Activated CD4-positive, CD25-positive, alpha-beta regulatory T cell treated with anti-CD3 and anti-CD28 coated beads, Interleukin-2, amount 50 U/mL, for 72 hours (primary cell): ENCODE data around the gene LAMP1.
"Not testable (repeated sequence)": the region's sequence is repeated elsewhere in the genome, so short reads cannot be mapped to it uniquely, and the experiment has no call there.

ENCODE experiments used
- DNase-seq: peaks from one replicate; pipeline ENCODE4 v3.0.0; 2021

LAMP1 gene

DNA sequence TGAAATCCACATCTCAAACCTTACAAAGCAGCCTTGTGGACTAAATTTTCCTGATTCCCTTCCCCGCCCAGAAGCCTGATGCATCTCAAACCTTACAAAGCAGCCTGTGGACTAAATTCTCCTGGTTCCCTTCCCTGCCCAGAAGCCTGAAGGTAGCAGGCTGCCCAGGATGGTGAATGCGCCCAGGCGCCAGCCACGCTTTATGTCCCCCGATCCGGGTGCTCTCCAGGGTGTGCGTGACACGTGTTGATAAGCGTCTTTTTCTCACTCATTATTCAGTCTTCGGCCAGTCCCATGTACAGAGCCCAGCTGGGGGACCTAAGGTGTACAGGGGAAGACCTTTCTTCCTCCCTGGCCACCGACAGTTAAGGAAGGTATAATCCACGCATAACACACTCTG is 31.8 kb downstream of the LAMP1 start:
- no peak for DNase-seq

DNA sequence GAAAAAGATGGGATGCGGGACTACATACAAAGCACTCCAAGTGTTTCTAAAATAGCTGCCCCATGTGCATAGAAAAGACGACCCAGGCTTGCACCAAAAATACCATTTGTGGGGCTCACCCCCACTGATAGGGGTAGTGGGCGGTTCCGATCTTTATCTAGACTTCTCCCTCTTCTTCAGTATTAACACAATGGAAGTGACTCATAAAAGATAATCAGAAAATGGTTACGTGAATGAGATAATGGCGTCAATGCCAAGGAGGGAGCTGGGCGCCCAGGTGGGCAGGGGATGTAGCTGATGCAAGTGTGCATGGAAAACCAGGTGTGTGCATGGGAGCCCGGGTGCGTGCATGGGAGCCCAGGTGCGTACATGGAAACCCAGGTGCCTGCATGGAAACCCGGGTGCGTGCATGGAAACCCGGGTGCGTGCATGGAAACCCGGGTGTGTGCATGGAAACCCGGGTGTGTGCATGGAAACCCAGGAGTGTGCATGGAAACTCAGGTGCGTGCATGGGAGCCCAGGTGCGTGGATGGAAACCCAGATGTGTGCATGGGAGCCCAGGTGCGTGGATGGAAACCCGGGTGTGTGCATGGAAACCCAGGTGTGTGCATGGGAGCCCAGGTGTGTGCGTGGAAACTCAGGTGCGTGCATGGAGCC is 32.7 kb downstream of the LAMP1 start:
- no peak for DNase-seq

DNA sequence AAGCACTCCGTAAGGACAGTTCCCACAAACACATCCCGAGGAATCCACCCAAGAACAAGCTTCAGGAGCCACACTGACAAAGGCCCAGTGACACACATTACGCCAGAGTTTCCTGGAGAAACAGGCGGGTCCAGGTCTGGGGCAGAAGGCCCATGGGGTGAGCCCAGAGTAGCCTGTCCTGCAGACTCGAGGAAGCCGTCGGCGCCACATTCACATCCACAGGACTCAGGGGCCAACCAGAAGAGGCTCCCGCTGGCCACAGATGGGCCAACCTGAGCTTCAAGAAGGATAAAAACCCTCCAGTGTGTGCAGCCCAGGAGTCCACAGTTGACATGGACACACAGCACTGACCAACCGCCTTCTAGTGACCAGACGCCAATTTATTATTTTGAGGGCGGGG is 35.6 kb downstream of the LAMP1 start:
- DNase-seq, result no peak

DNA sequence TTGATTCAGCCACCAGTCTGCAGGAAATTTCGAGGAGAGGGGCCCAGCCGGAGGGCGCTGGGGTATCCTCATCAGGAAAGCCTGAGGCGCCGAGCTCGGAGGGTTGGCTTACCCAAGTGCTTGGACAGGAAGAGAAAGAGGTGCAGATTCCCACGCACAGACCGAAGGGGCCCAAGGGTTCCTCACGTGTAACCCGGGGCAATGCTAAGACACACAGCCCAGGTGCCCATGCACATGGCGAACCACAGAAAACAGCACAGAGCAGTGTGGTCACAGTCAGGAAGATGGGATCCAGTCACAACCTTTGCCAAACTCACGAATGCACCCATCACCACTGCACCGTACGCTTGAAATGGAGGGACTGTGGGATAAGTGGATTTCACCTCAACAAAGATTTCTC is 36.0 kb downstream of the LAMP1 start:
- DNase-seq, result no peak

DNA sequence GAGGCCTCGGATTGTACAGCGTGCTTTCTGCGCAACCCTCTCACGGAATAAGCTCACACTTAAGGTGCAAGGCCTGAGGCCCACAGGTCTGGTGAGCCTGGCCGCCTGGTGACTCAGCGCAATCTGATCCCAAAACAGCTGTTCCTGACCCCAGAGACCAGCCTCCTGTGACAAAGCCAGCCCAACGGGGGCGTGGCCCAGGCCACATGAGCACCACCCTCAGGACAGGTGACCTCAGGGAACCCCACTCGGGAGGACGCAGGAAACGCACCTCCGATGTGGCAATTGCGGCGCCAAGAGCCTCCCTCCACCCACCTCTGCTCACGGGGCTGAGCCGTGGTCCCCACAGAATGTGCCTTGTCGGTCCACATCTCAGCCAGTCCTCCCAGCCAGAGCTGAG is 40.5 kb downstream of the LAMP1 start:
- DNase-seq, result no peak

DNA sequence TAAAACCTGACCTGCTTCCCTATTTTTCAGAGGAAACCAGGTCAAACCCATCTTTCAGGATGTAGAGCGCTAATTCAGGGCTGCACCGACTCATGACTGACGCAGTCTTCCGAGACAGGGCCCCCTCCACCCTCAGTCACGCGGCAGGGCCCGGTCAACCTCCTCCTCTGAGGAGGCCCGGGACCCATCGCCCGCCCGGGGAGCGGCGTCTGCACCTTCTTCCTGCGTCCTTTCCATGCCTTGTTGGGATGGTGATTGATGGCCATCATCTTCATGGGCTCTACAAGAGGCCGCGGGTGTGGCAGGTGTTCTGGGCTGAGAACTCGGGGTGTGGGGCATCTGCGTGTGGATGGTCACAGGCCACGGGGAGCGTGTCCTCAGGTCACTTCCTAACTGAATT is 40.9 kb downstream of the LAMP1 start:
- no peak for DNase-seq

DNA sequence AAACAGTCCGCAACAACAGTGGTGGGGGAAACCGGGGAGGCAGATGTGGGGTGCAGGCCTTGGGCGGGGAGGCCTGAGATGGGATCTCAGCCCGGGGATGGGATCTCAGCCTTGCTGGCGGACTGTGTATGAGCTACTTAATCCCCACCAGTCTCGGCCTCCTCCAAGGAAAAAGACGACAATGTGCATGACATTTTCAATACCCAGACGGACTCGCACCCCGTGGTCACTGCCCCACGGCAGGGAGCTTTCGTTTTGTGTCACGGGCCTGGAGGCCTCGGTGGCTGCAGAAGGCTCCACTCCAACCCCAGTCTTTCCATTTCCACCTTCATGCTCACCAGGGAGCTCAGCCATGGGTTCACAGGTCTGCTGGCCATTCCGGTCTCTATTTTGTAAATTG is 41.4 kb downstream of the LAMP1 start:
- DNase-seq, result no peak

DNA sequence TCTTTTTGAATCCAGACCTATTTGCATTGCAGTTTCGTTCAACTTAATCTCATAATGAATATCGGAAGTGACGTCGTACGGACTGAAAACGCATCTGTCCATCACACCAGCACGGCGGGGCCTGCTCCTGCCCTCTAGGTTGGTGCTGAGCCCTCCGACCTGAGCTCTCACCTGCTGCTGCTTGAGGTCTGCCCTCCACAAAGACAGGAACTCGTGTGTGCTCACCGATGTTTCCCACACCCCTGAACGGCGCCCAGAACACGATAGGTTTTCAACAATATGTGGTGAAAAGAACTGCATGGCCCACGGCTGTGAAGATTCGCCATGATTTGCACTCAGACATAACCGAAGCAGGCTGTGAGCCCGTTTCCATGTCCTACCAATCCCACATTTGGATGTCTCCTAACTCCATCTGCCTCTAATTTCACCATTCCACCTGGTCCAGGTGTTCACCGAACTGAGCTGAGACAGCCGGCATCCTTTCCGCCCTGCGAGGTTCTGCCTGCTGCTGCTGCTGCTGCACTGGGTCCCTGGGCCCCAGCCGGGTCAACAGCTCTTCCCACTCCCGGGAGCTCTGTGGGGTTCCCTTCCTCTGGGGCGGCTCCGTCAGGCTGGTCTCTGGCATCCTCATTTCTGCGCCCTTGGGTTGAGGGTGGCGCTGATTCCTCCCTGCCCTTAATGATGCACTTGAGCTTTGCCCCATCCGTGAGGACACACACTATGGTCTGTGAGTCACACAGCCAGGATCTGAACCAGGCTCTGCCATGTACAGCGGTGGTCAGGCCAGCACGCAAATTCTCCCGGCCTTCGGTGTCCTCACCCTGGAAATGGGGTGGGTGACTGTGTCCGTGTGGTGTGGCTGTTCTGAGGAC is 46.0 kb downstream of the LAMP1 start:
- no peak for DNase-seq

DNA sequence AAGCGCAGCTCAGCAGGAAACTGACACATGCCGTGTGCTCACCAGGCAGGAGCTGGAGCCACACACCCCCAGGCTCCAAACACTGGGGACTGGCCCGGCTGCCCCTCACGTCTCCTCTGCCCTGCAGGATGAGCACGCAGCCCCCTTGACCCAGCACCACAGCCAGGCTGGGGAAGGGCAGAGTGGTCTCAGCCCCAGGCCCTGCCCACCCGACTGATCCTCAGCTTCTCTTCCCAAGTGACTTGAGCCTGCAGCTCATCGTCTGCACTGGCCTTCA is 46.6 kb downstream of the LAMP1 start:
- no peak for DNase-seq

DNA sequence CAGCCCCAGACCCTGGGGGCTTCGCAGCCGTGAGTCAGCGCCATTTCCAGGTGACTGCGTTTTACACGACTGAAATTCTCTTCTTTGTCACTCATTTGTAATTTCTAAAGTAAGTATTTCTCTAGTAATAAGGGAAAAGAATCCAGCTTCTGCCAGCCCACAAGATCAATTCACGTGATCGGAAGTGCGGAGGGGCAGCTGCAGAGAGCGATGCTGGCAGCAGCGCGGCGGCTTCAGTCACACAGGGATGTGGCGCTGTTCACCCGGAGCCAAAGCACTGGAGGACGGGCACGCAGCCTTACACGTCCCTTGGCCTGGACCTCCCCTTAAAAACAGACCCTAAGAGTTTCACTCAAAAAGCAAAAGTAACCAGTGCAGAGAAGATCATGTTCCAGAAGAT is 48.4 kb downstream of the LAMP1 start:
- no peak for DNase-seq

DNA sequence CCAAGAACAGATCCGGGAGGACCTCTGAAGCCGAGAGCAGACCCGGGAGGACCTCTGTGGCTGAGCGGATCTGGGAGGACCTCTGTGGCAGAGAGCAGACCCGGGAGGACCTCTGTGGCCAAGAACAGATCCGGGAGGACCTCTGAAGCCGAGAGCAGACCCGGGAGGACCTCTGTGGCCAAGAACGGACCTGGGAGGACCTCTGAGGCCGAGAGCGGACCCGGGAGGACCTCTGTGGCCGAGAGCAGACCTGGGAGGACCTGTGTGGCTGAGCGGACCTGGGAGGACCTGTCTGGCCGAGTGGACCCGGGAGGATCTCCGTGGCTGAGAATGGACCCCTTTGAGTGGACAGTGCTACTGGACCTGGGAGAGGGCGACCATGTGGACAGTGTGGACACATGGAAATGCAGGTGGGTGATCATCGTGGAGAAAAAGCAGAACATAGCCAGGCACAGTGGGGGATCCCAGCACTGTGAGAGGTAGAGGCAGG is 50.7 kb downstream of the LAMP1 start:
- DNase-seq, result not testable (repeated sequence)

DNA sequence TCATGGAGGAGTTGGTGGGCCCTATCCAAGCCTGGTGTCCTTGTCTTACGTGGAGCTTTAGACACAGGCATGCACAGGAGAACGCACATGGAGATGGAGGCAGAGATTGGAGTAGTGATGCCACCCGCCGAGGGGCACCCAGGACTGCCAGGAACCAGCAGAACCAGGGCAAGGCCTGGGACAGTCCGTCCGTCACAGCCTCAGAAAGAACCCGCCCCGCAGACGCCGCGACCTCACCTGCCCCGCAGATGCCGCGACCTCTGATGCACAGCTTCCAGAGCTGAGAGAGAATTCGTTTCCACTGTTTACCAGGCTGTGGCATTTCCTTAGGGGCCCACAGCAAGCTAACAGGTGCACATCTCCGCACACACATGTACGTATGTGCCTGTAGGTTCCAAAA is 51.6 kb downstream of the LAMP1 start:
- DNase-seq, result no peak

DNA sequence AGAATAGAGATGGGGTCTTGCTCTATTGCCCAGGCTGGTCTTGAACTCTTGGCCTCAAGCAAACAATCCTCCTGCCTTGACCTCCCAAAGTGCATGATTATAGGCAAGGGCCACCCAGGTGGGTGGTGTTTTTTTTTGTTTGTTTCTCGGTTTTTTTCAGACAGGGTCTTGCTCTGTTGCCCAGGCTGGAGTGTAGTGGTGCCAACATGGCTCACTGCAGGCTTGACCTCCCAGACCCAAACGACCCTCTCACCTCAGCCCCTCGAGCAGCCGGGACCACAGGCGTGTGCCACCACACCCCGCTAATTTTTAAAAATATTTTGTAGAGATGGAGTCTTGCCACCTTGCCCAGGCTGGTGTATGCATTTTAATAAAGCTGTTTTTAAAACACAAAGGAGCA is 52.0 kb downstream of the LAMP1 start:
- no peak for DNase-seq

DNA sequence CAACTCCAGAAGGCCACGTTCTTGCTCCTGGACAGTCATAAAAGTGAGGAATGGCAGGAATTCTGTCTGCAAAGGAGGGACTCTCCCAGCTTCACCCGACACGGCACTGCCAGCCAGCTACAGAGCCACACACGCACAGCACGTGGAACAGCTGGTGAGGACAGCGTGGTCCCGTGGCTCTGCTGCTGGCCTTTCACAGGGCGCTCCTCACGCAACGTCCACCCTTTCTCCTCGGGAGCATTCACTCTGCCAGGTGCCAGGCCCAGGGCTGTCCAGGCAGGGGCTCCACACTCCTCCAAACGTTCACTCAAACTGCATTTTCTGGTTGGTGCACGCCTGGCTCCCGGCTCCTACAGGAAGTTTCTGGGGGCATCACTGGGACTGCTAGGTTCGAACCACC is 52.5 kb downstream of the LAMP1 start:
- DNase-seq, result no peak

DNA sequence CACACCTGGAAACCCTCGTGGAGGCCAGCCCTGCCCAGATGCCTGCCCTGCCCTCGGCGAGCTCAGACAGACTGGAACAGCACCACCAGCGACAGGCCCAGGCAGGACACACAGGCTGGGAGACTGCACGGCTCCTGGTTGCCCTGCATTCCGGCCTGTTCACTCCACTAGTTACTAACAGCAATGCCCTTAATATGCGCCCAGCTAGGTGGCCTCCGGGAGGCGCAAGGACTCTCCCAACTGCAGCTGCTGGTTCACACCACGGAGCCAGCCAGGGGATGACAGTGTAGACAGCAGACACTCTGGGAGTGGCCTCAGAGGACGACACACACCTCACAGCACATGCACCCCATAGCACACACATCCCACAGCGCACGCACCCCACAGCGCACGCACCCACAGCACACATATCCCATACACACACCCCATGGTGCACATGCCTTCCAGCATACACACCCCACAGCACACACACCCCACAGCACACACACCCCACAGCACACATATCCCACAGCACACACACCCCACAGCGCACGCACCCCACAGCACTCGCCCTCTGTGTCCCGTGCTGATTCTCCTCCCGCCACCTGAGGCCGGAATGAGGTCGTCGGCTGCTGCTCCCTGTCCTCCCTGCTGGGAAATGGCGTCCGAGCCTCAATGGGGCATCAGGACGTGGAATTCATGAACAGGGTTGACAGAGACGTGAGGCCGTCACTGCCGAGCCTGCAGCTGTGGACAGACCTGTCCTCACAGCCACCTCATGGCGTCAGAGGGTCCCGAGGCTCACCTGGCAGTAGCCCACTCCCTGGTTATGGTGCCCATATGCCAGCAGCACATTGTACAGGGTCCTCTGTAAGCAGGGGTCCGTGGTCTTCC is 53.3 kb downstream of the LAMP1 start:
- no peak for DNase-seq

DNA sequence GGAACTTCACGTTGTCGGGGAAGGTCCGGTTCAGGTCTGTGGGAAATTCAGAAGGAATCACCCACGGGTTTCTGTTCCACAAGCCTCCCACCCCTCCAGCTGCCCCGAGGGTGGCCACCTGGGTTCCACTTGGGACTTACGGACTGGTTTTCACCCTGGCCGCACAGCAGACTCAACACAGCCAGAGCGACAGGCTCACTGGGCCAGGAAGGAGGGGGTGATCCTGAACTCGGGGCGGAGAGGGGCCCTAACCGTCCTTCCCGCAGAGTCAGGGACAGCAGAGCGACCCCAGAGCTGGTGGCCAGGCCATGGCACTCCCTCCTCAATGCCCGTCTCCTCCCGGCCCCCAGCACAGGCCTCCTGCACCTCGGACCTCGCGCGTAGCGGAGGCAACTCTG is 53.9 kb downstream of the LAMP1 start:
- no peak for DNase-seq

DNA sequence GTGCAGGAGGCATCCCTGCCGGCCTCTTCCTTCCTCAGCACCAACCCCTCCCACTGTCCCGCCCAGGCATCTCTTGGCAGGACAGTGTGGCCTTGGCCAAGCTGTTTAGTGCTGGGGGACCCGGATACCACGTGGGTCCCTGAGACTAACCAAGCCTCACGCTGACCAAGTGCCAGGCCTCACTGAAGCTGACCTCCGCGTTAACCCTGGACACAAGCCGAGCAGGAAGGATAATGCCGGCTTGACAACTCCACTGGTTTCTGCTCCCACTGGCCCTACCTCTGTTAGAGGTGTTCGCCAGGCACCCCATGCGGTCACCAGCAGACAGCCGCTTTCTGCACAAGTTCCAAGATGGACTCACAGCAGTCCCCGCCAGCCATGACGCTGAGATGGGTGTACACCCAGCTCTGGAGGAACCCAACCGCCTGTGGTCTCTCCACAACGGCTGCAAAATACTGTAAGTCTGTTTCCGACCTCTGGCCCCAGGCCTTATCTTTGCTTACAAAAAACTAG is 54.5 kb downstream of the LAMP1 start:
- DNase-seq, result no peak

DNA sequence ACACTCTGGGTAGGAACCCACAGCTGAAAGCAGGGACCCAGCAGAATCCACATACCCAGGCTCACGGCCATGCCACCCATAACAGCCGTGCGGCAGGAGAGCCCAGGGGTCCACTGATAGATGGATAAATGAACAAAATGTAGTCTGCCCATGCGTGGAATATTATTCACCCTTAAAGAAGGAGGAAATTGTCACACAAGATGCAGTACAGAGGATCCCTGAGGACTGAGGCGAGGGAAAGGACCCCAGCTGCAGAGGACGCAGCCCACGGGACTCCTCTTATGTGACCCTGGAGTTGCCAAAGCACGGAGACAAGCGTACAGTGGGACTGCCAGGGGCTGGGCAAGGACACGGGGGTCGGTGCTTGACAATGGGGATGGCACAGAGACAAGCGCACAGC is 56.2 kb downstream of the LAMP1 start:
- no peak for DNase-seq

DNA sequence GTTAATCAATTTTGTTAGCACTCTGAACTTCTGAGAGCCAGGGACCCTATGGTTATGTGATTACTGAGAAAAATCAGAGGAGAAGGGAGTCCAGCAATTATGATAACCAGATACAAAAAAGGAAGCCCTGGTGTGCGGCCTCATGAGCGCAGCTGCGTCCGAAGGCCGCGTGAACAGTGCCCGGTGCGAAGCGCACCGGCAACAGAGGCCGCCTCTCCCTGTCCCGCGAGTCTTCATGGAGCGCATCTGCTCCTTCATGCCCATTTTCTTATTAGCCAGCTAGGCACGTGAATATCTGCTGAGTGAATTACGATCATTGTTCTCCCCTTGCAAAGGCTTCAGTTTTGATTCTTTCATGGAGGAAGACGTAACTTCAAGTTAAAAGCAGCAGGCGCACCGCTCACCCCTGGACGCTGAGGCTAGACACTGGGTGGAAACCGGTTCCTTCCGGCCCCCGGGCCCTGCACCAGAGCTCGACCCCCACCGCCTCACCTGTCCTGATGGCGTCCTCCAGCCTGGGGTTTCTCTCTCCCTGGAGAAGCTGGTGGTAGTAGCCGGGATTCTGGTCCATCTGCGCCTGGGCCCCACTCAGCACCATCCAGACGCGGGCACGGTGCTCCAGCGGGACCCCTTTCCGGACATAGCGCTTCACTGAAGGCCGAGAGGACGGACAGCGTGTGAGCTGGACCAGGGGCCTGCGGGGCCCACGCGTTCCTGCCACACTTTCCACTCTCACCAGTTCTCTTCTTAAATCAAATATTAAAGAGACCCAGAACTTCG is 58.0 kb downstream of the LAMP1 start:
- no peak for DNase-seq

DNA sequence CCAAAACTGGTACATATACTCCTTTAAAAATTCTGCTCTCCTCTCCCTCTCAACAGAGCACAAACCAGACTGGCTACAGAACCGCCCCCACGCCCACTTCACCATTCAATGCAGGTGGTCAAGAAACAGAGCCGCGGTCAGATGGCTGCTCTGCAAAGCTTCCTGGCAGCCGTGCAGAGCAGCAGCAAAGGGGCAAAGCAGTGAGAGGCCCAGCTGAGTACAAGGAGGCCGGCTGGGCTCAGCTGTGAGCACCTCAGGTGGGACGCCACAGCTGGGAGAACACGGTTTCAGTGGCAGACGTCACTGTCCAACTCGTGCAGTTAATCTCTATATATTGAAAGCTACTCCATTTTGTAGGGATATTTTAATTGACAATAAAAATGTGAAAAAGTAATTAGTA is 58.6 kb downstream of the LAMP1 start:
- no peak for DNase-seq

DNA sequence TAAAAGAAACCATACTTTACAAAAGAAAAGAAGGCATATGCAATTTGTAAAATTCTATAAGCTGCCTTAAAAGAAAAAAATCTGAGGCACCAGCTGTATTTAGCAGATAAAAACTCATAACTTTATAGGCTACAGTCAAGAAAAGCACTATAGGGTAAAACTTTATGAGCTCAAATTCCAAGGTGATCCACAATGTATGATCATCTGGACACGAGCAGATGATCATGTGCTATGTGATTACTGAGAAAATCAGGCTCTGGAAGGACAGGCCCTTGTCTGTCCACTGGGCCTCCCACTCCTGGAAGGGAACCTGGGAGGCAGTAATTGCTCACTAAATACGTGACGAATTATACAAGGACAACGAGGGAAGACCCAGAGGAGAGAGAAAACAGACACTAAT is 59.6 kb downstream of the LAMP1 start:
- DNase-seq, result no peak

DNA sequence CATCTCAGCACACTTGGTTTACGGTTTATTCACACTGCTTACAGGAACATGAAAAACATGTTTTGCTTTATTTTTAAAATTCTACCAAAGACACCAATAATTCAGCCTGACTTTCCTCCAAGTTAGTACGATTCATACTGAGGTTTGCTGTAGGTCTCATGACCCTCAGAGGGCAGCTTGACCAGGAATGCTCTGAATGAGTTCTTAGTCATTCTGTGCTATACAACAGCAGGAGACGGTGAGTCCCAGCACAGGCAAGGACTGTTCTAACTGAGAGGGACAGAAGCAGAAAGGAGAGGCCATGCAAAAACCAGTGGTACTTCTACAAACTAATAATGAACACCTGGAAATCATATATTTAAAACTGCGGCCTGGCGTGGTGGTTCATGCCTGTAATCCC is 60.5 kb downstream of the LAMP1 start:
- DNase-seq, result no peak
